OCI-LY7 (cell line): ENCODE results near the gene CNNM2. TPM values are rescaled to one million over a fixed set of nuclear protein-coding genes. Genes with fewer than 3 reads are reported as not detected.
"Not testable (repeated sequence)": the region's sequence is repeated elsewhere in the genome, so short reads cannot be mapped to it uniquely, and the experiment has no call there.

ENCODE experiments used
- BruUV-seq: library from RNA; stranded (reverse); fragments of 400-500 nt; replicated peaks from 2 replicates; lab custom pipeline; 2021; lab: Mats Ljungman, UMichigan
- CTCF ChIA-PET: fragments of 300-600 bp; sonication (Branson Sonifier 250); formaldehyde crosslinking; loops from one replicate; lab custom pipeline; 2022; ENCODE audit warnings: antibody characterized with exemption; ENCODE audit not compliant: unreplicated experiment; lab: Charles Lee
- POLR2A ChIA-PET: fragments of 300-600 bp; sonication (Branson Sonifier 250); formaldehyde crosslinking; loops from one replicate; lab custom pipeline; 2022; ENCODE audit warnings: antibody characterized with exemption; lab: Charles Lee
- DNase-seq: peaks from one replicate; pipeline ENCODE4 v3.0.0-alpha.2; 2015; ENCODE audit warnings: low spot score
- H2AFZ ChIP-seq: fragments of 200-600 bp; sonication (generic), shearing (Covaris generic); 2 replicates; pipeline ENCODE4 v1.6.1; 2014; ENCODE audit warnings: mild to moderate bottlenecking, antibody characterized with exemption, low read length, moderate library complexity
- H3K27ac ChIP-seq: fragments of 200-600 bp; sonication (generic); 2 replicates; pipeline ENCODE4 v1.5.1; 2014; ENCODE audit warnings: mixed run types, low read depth, mild to moderate bottlenecking, moderate library complexity, low read length, inconsistent platforms; ENCODE audit not compliant: poor library complexity, severe bottlenecking
- H3K36me3 ChIP-seq: fragments of 200-600 bp; sonication (generic); 2 replicates; pipeline ENCODE4 v1.6.1; 2014; ENCODE audit warnings: mild to moderate bottlenecking, antibody characterized with exemption, low read length, moderate library complexity, mixed read lengths; ENCODE audit not compliant: insufficient read depth
- H3K4me1 ChIP-seq: fragments of 200-600 bp; sonication (generic); 2 replicates; pipeline ENCODE4 v1.5.1; 2014; ENCODE audit warnings: mild to moderate bottlenecking, low read length; ENCODE audit not compliant: insufficient read depth, poor library complexity, severe bottlenecking
- H3K4me2 ChIP-seq: fragments of 200-600 bp; sonication (generic); 2 replicates; pipeline ENCODE4 v1.6.1; 2014; ENCODE audit warnings: mild to moderate bottlenecking, low read length
- H3K4me3 ChIP-seq: fragments of 200-600 bp; sonication (generic); 2 replicates; pipeline ENCODE4 v1.5.1; 2014; ENCODE audit warnings: mild to moderate bottlenecking, low read depth, low read length; ENCODE audit not compliant: poor library complexity, severe bottlenecking
- H3K79me2 ChIP-seq: fragments of 200-600 bp; sonication (generic); 2 replicates; pipeline ENCODE4 v1.6.1; 2016; ENCODE audit warnings: low read depth, mild to moderate bottlenecking, low read length, moderate library complexity, mixed read lengths; ENCODE audit not compliant: insufficient read depth
- H3K9me2 ChIP-seq: fragments of 200-600 bp; sonication (generic); 2 replicates; pipeline ENCODE4 v1.6.1; 2016; ENCODE audit warnings: mild to moderate bottlenecking, low read length, mixed read lengths; ENCODE audit not compliant: insufficient read depth
- H3K9me3 ChIP-seq: fragments of 200-600 bp; sonication (generic); 2 replicates; pipeline ENCODE4 v1.6.1; 2014; ENCODE audit warnings: mild to moderate bottlenecking, mixed run types, low read length, mixed read lengths
- H4K20me1 ChIP-seq: fragments of 200-600 bp; sonication (generic); 2 replicates; pipeline ENCODE4 v1.6.1; 2014; ENCODE audit warnings: mild to moderate bottlenecking, antibody characterized with exemption, low read length, moderate library complexity, mixed read lengths; ENCODE audit not compliant: insufficient read depth
- EZH2phosphoT487 ChIP-seq: fragments of 200-600 bp; sonication (generic); IDR thresholded peaks from 2 replicates; pipeline ENCODE4 v1.6.1; 2018; ENCODE audit warnings: low read depth, borderline replicate concordance, mild to moderate bottlenecking, mixed run types, antibody characterized with exemption, low read length, moderate library complexity, mixed read lengths
- intact Hi-C: fragments of 100-400 bp; cut with micrococcal nuclease; formaldehyde crosslinking; loops from one replicate; pipeline ENCODE4 v1.10.0; 2022; ENCODE audit not compliant: unreplicated experiment
- total RNA-seq, 2 experiments: library from RNA; depleted of rRNA in 1 of 2; stranded (reverse); fragments of >200 nt in 1 of 2; shearing (Covaris generic) in 1 of 2; gene quantifications; 2 replicates each; pipeline ENCODE4 v1.2.3, GENCODE V29; 2014 to 2022
- TF ChIP-seq, protein P1 (sequence below): fragments of 200-600 bp; sonication (generic); conservative IDR thresholded peaks from 2 replicates; pipeline ENCODE4 v1.5.1; 2014; ENCODE audit warnings: mild to moderate bottlenecking, antibody characterized with exemption, low read length, moderate library complexity, mixed read lengths

Gene CNNM2
- total RNA-seq, 2 experiments from 2014 or later, result 6.6 to 7.2 TPM

DNA sequence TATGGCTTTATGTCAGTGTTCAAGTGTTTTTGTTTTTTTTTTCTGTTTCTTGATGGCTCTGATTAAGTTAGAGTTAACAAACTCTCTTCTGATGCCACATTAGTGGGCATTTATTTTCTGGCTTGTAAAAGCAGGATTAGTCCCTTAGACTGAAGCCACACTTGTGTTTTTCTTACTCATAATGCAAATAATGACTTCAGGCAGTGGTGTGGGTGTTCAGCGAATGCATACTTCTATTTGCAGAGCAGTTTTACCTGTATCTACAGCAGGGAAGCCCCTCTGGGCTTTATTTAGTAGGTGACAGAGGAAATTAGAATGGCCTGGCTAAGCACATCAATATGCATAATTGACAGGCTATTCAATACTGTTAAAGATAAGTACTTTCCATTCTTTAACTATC lies 79.9 kb downstream of the CNNM2 start:
- POLR2A ChIA-PET, result interaction anchor here (1.1 kb wide), 1 partner anchor 18 kb away, joined by 3 read pairs; no protein-coding TSS in a partner anchor
- TF ChIP-seq, protein P1, sequence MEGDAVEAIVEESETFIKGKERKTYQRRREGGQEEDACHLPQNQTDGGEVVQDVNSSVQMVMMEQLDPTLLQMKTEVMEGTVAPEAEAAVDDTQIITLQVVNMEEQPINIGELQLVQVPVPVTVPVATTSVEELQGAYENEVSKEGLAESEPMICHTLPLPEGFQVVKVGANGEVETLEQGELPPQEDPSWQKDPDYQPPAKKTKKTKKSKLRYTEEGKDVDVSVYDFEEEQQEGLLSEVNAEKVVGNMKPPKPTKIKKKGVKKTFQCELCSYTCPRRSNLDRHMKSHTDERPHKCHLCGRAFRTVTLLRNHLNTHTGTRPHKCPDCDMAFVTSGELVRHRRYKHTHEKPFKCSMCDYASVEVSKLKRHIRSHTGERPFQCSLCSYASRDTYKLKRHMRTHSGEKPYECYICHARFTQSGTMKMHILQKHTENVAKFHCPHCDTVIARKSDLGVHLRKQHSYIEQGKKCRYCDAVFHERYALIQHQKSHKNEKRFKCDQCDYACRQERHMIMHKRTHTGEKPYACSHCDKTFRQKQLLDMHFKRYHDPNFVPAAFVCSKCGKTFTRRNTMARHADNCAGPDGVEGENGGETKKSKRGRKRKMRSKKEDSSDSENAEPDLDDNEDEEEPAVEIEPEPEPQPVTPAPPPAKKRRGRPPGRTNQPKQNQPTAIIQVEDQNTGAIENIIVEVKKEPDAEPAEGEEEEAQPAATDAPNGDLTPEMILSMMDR, result no peak
- TF ChIP-seq EZH2phosphoT487, result no peak
- CTCF ChIA-PET, result no interaction called here
- no TSS peak for BruUV-seq
- Histone ChIP-seq H3K4me2 (no peak overlapping the region), H3K36me3 (no peaks in the 10 kb centered on the region), H3K9me3 (no peaks in the 10 kb centered on the region), H3K4me3 (no peak overlapping the region), H3K4me1 (peaks cover under 1% of the 10 kb centered on the region), H3K27ac (no peak overlapping the region), H3K79me2 (no peaks in the 10 kb centered on the region), H4K20me1 (no peaks in the 10 kb centered on the region), H2AFZ (no peak overlapping the region), H3K9me2 (no peaks in the 10 kb centered on the region)
- intact Hi-C loops, result no loop called here
- DNase-seq, result no peak

- no peak overlapping the region for H3K27ac ChIP-seq
- H4K20me1 ChIP-seq, result no peaks in the 10 kb centered on the region
- no TSS peak for BruUV-seq
- ChIA-PET CTCF (no interaction called here), POLR2A (interaction anchor here (0.5 to 1.1 kb wide), 2 partner anchors 19 to 103 kb away, joined by 3 read pairs; no protein-coding TSS in a partner anchor)
- intact Hi-C loops, result no loop called here
- H3K9me2 ChIP-seq, result no peaks in the 10 kb centered on the region
- TF ChIP-seq EZH2phosphoT487, result no peak
- TF ChIP-seq, protein P1, result no peak
- H3K4me3 ChIP-seq, result no peak overlapping the region
- DNase-seq, result no peak
- H3K9me3 ChIP-seq, result no peaks in the 10 kb centered on the region
- peaks cover 5% of the 10 kb centered on the region for H3K4me1 ChIP-seq
- H3K4me2 ChIP-seq, result no peak overlapping the region
- no peaks in the 10 kb centered on the region for H3K36me3 ChIP-seq
- H3K79me2 ChIP-seq, result no peaks in the 10 kb centered on the region
- no peak overlapping the region for H2AFZ ChIP-seq
These were observed 80.4 kb downstream of the CNNM2 start for GRCh38 chr10:102998399-102998907.

GRCh38 chr10:103000050-103000449 lies 82.0 kb downstream of the CNNM2 start:
- CTCF ChIA-PET, POLR2A ChIA-PET, H3K27ac ChIP-seq, H3K9me3 ChIP-seq, H3K4me3 ChIP-seq, BruUV-seq, H3K9me2 ChIP-seq, H4K20me1 ChIP-seq, H3K4me1 ChIP-seq, H2AFZ ChIP-seq, H3K4me2 ChIP-seq, intact Hi-C loops, H3K79me2 ChIP-seq, DNase-seq, H3K36me3 ChIP-seq: not testable (repeated sequence)
